ENCODE measurements around the gene MRPS35. TPM values are rescaled to one million over a fixed set of nuclear protein-coding genes. Genes with fewer than 3 reads are reported as not detected.

Gene MRPS35
- total and polyA plus RNA-seq, 2 donors (not counting 1 experiment from before 2014, with no cell fraction given), result 17.4 to 24.5 TPM

- Histone ChIP-seq H3K4me3 (ENCODE audit: control extremely low read depth in 1 of 5, extremely low read depth in 1 of 5, insufficient read depth in 1 of 5, low read depth in 2 of 5, low read length in 4 of 5) (no peak overlapping the region), H3K9ac (ENCODE audit: low read length) (no peak overlapping the region), H2AFZ (ENCODE audit: insufficient read depth, low read depth, low read length, poor library complexity, severe bottlenecking) (no peak overlapping the region), H3K27ac (ENCODE audit: low read length in 2 of 2) (no peak overlapping the region), H4K20me1 (ENCODE audit: control insufficient read depth, insufficient read depth, low read length, poor library complexity, severe bottlenecking) (no peaks in the 10 kb centered on the region), H3K36me3 (replicated peaks in 1 of 2; ENCODE audit: control extremely low read depth in 1 of 2, control insufficient read depth in 1 of 2, extremely low read depth in 1 of 2, insufficient read depth in 2 of 2, low read length in 1 of 2) (peaks cover 0 to 2% of the 10 kb centered on the region in 2 experiments), H3K4me1 (ENCODE audit: control insufficient read depth in 2 of 2, insufficient read depth in 2 of 2, low read length in 2 of 2) (no peaks in the 10 kb centered on the region), H3K27me3 (replicated peaks in 1 of 4; ENCODE audit: control extremely low read depth in 1 of 4, control insufficient read depth in 3 of 4, insufficient read depth in 4 of 4, low read length in 3 of 4) (no peaks in the 10 kb centered on the region), H3K79me2 (ENCODE audit: control insufficient read depth, insufficient read depth, low read length) (no peaks in the 10 kb centered on the region), H3K4me2 (replicated peaks; ENCODE audit: low read depth, low read length, poor library complexity, severe bottlenecking) (no peak overlapping the region), H3K9me3 (ENCODE audit: control extremely low read depth in 1 of 3, control insufficient read depth in 2 of 3, insufficient read depth in 1 of 3, low read length in 2 of 3) (no peaks in the 10 kb centered on the region)
- no peaks in the 10 kb centered on the region for H3K27me3 Mint-ChIP-seq
- DNase-seq (no peak), ATAC-seq (ENCODE audit: low read depth) (no peak)
- H3K4me1 Mint-ChIP-seq, result no peaks in the 10 kb centered on the region
- intact Hi-C loops (cut with micrococcal nuclease), result no loop called here
- H3K9me3 Mint-ChIP-seq (ENCODE audit: insufficient read depth), result no peaks in the 10 kb centered on the region
- H3K4me3 Mint-ChIP-seq, result no peak overlapping the region
- whole genome bisulfite sequencing (ENCODE audit: insufficient coverage), result no CpG with 5 or more reads among the region's 1 CpG
- no peak overlapping the region for H3K27ac Mint-ChIP-seq
- TF ChIP-seq CTCF (IDR thresholded peaks at IDR 0.05) (no peak), EZH2 (IDR thresholded peaks at IDR 0.05; ENCODE audit: borderline replicate concordance, insufficient read depth, low read depth, low read length, poor library complexity, severe bottlenecking) (no peak)
- POLR2A ChIA-PET, result no interaction called here
- CTCF ChIA-PET, result no interaction called here
Measured at GRCh38 chr12:27672643-27673042, 38.0 kb upstream of the MRPS35 start.

GRCh38 chr12:27673101-27673718 is 37.4 kb upstream of the MRPS35 start:
- H4K20me1 ChIP-seq (ENCODE audit: control insufficient read depth, insufficient read depth, low read length, poor library complexity, severe bottlenecking), result no peaks in the 10 kb centered on the region
- Mint-ChIP-seq H3K27me3 (no peaks in the 10 kb centered on the region), H3K9me3 (ENCODE audit: insufficient read depth) (no peaks in the 10 kb centered on the region), H3K4me3 (no peak overlapping the region), H3K27ac (no peak overlapping the region), H3K4me1 (no peaks in the 10 kb centered on the region)
- H3K4me1 ChIP-seq (ENCODE audit: control insufficient read depth in 2 of 2, insufficient read depth in 2 of 2, low read length in 2 of 2), result no peaks in the 10 kb centered on the region
- no peaks in the 10 kb centered on the region for H3K27me3 ChIP-seq (replicated peaks in 1 of 4; ENCODE audit: control extremely low read depth in 1 of 4, control insufficient read depth in 3 of 4, insufficient read depth in 4 of 4, low read length in 3 of 4)
- no peaks in the 10 kb centered on the region for H3K79me2 ChIP-seq (ENCODE audit: control insufficient read depth, insufficient read depth, low read length)
- 100% methylated on average over 1 of the region's 3 CpGs for WGBS (ENCODE audit: insufficient coverage)
- ChIA-PET CTCF (interaction anchor here (1.4 to 1.7 kb wide), 2 partner anchors 19 to 239 kb away, joined by 3 to 5 read pairs; no protein-coding TSS in a partner anchor), POLR2A (no interaction called here)
- DNase-seq, result no peak
- no peak overlapping the region for H3K27ac ChIP-seq (ENCODE audit: low read length in 2 of 2)
- intact Hi-C loops (cut with micrococcal nuclease), result no loop called here
- no peak for ATAC-seq (ENCODE audit: low read depth)
- TF ChIP-seq EZH2 (IDR thresholded peaks at IDR 0.05; ENCODE audit: borderline replicate concordance, insufficient read depth, low read depth, low read length, poor library complexity, severe bottlenecking) (no peak), CTCF (IDR thresholded peaks at IDR 0.05) (no peak)
- no peak overlapping the region for H3K9ac ChIP-seq (ENCODE audit: low read length)
- no peak overlapping the region for H3K4me2 ChIP-seq (replicated peaks; ENCODE audit: low read depth, low read length, poor library complexity, severe bottlenecking)
- H3K9me3 ChIP-seq (ENCODE audit: control extremely low read depth in 1 of 3, control insufficient read depth in 2 of 3, insufficient read depth in 1 of 3, low read length in 2 of 3), result no peaks in the 10 kb centered on the region
- no peak overlapping the region for H3K4me3 ChIP-seq (ENCODE audit: control extremely low read depth in 1 of 5, extremely low read depth in 1 of 5, insufficient read depth in 1 of 5, low read depth in 2 of 5, low read length in 4 of 5)
- peaks cover 0 to 2% of the 10 kb centered on the region in 2 experiments for H3K36me3 ChIP-seq (replicated peaks in 1 of 2; ENCODE audit: control extremely low read depth in 1 of 2, control insufficient read depth in 1 of 2, extremely low read depth in 1 of 2, insufficient read depth in 2 of 2, low read length in 1 of 2)
- no peak overlapping the region for H2AFZ ChIP-seq (ENCODE audit: insufficient read depth, low read depth, low read length, poor library complexity, severe bottlenecking)
